Measurements from ENCODE around the gene TMEM176B.

- TF ChIP-seq CTCF (IDR thresholded peaks at IDR 0.05) (no peak), POLR2A (IDR thresholded peaks at IDR 0.05) (no peak)
Observed at GRCh38 chr7:150803161-150803860, 3.1 kb upstream of the TMEM176B start.

All from testis (tissue), 2 donors.